HG03565 (cell line): Measurements from ENCODE around the gene GGT7.
"Not testable (repeated sequence)": the region's sequence is repeated elsewhere in the genome, so short reads cannot be mapped to it uniquely, and the experiment has no call there.

Source experiments
- ATAC-seq: cut with Tn5 transposase; IDR thresholded peaks from one replicate; pipeline ENCODE4 v1.9.1; 2021; ENCODE audit warnings: mild to moderate bottlenecking, moderate library complexity; ENCODE audit not compliant: unreplicated experiment

GGT7 gene

GRCh38 chr20:34883087-34883688, 10.5 kb upstream of the GGT7 start:
- no peak for ATAC-seq

- no peak for ATAC-seq
Observed at GRCh38 chr20:34881689-34882088, 9.0 kb upstream of the GGT7 start.

- ATAC-seq: not testable (repeated sequence)
Observed at GRCh38 chr20:34880971-34881370, 8.3 kb upstream of the GGT7 start.

GRCh38 chr20:34880215-34880850, 7.7 kb upstream of the GGT7 start:
- no peak for ATAC-seq

GRCh38 chr20:34876406-34877282, 4.0 kb upstream of the GGT7 start, which contains the start of gene ACSS2:
TSS of gene ACSS2 (plus strand) at chr20:34876612. CDS start at chr20:34876646, 34 bp downstream.
- peak; percentile 25 for ATAC-seq

GRCh38 chr20:34875642-34876405, 3.2 kb upstream of the GGT7 start:
- peak; percentile 37 for ATAC-seq

GRCh38 chr20:34874094-34874654, 1.5 kb upstream of the GGT7 start:
- ATAC-seq: no peak

GRCh38 chr20:34873583-34874093, 982 bp upstream of the GGT7 start:
- no peak for ATAC-seq

- ATAC-seq: no peak
Observed at GRCh38 chr20:34871966-34872621, 562 bp downstream of the GGT7 start.

GRCh38 chr20:34871320-34871926, 1.2 kb downstream of the GGT7 start:
- ATAC-seq: no peak

GRCh38 chr20:34864216-34864615, 8.4 kb downstream of the GGT7 start:
- no peak for ATAC-seq

GRCh38 chr20:34863421-34863965, 9.2 kb downstream of the GGT7 start:
- ATAC-seq: no peak

- no peak for ATAC-seq
Observed at GRCh38 chr20:34862724-34863123, 9.9 kb downstream of the GGT7 start.

GRCh38 chr20:34861386-34862084, 11.1 kb downstream of the GGT7 start:
- no peak for ATAC-seq

- ATAC-seq: no peak
Observed at GRCh38 chr20:34859826-34860545, 12.7 kb downstream of the GGT7 start.

- no peak for ATAC-seq
Observed at GRCh38 chr20:34859367-34859766, 13.3 kb downstream of the GGT7 start.

GRCh38 chr20:34852298-34852697, 20.4 kb downstream of the GGT7 start:
- no peak for ATAC-seq

- ATAC-seq: no peak
Observed at GRCh38 chr20:34850969-34851368, 21.7 kb downstream of the GGT7 start.
